H54 (cell line): ENCODE results near the gene SKI.

ENCODE experiments used
- DNase-seq: peaks from one replicate; pipeline ENCODE4 v3.0.0; 2011; ENCODE audit warnings: low spot score, mixed read lengths; ENCODE audit not compliant: insufficient read length
- FAIRE-seq: peaks from 3 replicates; lab custom pipeline; 2011; peaks lifted over from hg19 to GRCh38; lab: Jason Lieb, UNC
- POLR2A ChIP-seq: IDR thresholded peaks from 2 replicates; pipeline ENCODE4 v1.6.1; 2011; ENCODE audit warnings: low read depth, mild to moderate bottlenecking, low read length

SKI gene

GRCh38 chr1:2340086-2340917 lies 112.2 kb downstream of the SKI start:
- FAIRE-seq (no peak), DNase-seq (no peak)
- TF ChIP-seq POLR2A, result no peak

GRCh38 chr1:2340918-2341254 lies 112.8 kb downstream of the SKI start:
- TF ChIP-seq POLR2A, result no peak
- no peak for FAIRE-seq
- DNase-seq, result no peak

GRCh38 chr1:2341706-2342383 lies 113.7 kb downstream of the SKI start:
- DNase-seq (no peak), FAIRE-seq (no peak)
- no peak for TF ChIP-seq POLR2A

DNA sequence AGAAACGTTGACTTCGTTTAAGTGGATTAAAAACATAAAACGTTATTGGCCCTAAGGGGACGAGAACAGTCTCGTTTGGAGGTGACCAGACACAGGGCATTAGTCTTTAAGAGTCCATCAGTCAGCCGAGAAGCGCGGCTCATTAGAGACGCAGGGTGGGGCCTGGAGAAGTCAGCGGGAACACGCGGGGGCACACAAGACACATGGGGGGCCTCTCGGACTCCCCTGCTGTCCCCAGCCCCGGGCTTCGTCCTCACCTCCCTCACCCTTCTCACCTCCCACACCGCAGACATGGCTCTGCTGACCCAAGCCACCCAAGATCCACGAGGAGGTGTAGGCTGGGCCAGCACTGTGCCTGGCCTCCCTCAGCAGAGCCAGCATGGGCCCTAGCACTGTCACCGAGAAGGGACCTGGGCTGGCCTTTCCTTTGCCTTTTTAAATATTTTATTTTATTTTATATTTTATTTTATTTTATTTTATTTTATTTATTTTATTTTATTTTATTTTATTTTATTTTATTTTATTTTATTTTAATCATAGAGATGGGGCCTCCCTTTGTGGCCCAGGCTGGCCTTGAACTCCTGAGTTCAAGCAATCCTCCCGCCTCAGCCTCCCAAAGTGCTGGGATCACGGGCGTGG lies 114.4 kb downstream of the SKI start:
- no peak for TF ChIP-seq POLR2A
- FAIRE-seq (no peak), DNase-seq (no peak)

DNA sequence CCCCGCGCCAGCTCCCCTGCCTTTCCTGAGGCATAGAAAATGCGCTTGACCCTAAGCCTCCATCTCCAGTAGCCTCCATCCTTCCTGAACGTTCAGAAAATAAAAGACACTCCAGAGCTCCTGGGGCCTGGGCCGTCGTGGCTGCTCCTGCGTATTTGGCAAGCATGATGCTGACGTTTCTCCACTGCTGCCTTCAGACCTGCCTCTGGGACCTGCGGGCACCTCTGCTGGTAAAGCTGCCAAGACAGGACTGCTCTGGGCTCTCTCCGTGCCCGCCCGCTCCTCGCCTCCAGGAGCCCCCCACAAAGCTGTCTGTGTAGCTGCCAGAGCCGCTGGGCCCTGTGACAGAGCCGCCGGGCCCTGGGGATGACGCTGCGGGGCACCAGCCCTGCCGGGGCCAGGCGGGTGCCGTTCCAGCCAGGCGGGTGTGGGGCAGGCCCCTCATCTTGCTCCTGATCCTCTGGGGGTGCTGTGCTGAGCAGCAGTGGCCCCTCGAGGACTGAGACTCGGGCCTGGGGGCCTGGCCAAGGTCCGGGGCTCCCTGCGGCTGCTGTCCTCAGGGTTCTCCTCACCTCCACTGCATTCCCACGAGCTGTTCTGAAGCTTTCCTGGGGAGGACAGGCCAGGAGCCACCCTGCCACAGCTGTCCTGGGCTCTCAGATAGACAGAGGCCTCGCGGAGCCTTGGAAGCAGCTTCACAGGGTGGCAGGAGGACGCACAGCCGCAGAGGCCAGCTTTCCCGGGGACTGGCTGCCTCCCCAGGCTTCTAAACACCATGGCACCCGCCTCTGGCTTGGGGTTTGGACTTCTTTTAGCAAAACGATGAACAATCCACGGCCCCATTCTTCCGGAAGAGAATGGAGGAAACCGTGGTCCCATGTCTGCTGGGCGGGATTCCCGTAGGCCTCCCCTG lies 115.2 kb downstream of the SKI start:
- TF ChIP-seq POLR2A, result no peak
- DNase-seq, result no peak
- FAIRE-seq, result no peak

DNA sequence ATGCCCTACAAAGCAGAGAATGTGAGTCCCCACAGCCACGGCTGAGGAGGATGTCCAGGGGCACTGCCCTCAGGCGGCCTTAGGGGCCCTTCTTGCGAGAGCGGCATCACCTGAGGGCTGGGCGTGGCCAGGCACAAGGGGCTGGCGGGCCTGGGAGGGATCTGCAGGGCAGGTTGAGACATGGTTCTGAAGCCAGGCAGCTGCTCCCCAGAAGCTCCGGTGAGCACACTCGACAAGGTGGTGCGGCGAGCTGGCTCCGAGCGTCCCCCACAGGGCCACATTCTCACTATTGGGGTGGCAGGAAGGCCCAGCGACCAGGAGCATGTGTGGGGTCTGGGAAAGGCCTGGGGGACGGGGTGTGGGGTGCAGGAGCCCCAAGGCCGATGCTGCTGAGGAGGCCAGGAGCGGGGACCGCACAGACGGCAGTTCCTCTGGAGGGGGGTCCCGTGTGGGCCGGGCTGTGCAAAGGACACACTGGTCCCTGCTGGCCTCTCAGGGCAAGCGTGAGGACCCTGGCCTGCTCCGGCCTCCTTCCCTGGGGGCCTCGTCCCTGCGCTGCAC lies 116.1 kb downstream of the SKI start:
- DNase-seq (no peak), FAIRE-seq (no peak)

DNA sequence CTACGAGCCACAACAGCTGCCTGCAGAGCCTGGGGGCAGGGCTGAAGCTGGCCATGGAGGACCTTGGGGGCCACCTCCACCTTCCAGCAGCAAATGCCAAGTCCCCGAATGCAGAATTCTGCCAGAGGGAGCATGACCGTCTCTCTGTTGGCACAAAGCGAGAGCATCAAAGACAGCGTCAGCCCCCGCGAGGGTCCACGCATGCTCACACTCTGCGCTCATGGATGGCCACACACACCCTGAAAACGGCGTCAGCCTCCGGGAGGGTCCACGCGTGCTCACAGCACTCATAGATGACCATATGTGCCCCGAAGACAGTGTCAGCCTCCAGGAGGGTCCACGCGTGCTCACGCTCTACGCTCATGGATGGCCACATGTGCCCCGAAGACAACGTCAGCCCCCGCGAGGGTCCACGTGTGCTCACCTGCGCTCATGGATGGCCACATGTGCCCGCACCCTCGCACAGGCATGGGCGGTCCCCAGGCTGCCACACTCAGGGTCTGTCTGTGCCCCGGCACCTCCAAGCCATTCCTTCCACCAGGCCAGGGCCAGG lies 116.7 kb downstream of the SKI start:
- DNase-seq (no peak), FAIRE-seq (no peak)
- no peak for TF ChIP-seq POLR2A

More for the DNA sequence above, 116.1 kb downstream of the SKI start:
- TF ChIP-seq POLR2A, result no peak

- FAIRE-seq (no peak), DNase-seq (no peak)
- no peak for TF ChIP-seq POLR2A
Observed at GRCh38 chr1:2345297-2346075, 117.4 kb downstream of the SKI start.

DNA sequence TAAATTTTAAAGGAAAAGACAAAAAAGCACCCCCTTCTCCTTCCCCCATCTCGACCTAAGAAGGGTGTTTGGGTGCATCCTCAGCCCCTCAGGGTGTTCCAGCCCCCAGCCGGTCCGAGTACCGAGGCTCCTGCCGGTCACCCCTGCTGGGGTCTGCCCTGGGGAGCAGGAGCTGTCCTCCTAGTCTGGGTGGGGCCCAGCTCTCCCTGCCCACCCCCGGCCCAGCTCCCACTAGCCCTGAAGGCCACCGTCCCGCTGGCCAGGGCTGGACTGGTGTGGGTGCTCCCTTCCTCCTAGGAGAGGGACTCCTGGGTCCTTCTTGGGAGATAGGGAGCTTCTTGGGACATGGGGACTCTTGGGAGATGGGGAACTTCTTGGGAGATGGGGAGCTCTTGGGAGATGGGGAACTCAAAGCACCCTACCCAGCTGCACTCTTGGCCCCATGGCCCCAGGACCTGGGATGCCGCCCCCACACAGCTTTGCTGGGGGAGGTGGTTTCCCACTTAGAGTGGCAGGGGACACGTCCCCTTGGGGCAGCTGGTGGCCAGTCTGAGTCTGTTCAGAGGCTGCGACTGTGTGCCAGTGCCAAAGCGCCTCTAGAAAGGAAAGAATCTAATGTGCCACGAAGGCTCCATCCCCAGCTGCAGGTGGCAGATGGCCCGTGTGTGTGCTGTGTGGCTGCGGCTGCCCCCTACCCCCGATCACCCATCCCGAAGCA lies 118.7 kb downstream of the SKI start:
- FAIRE-seq, result no peak
- TF ChIP-seq POLR2A, result no peak
- no peak for DNase-seq

DNA sequence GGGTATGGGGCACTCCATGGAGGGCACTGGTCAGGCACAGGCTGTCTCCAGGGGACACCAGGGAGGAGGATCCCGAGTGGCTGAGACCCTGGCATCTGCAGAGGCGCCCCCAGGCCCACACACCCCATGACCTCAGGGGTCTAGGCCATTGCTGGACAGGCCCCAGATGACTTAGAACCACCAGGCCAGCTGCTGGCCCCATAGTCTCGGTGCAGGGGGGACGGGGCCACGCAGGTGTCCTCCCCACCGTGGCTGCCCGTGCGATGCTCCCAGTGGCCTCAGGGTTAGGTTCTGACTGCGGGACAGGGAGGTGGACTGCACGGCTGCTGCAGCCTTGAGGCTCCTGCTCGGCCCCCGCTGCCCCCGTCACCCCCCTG lies 119.3 kb downstream of the SKI start:
- no peak for FAIRE-seq
- TF ChIP-seq POLR2A, result no peak
- DNase-seq, result no peak

- no peak for FAIRE-seq
- DNase-seq, result no peak
- TF ChIP-seq POLR2A, result no peak
Observed at GRCh38 chr1:2347896-2348295, 119.8 kb downstream of the SKI start.
